Left lung (tissue), 10 donors: ENCODE data around the gene CCNYL1. TPM values are rescaled to one million over a fixed set of nuclear protein-coding genes. Genes with fewer than 3 reads are reported as not detected.

Experiments used
- ATAC-seq: fragments of 200-7000 bp; cut with Tn5 transposase; one replicate; pipeline ENCODE4 v1.9.1; 2020; ENCODE audit warnings: moderate library complexity
- DNase-seq, 4 donors: peaks; one replicate each; pipeline ENCODE4 v3.0.0-alpha.2; 2013 to 2020
- H3K27ac ChIP-seq, 2 donors: fragments of 200-600 bp; sonication (generic) in 1 of 2; one replicate each; pipeline versions ENCODE4 v1.5.0 to v1.8.0; 2020 to 2021
- H3K27me3 ChIP-seq, 2 donors: fragments of 200-600 bp; sonication (generic) in 1 of 2; one replicate each; pipeline versions ENCODE4 v1.5.0 to v1.8.0; 2020 to 2021
- H3K36me3 ChIP-seq, 2 donors: fragments of 200-600 bp; sonication (generic) in 1 of 2; one replicate each; pipeline versions ENCODE4 v1.5.0 to v1.8.0; 2020 to 2021
- H3K4me1 ChIP-seq, 2 donors: fragments of 200-600 bp; one replicate each; pipeline ENCODE4 v1.8.0; 2021
- H3K4me3 ChIP-seq, 2 donors: fragments of 200-600 bp; sonication (generic) in 1 of 2; one replicate each; pipeline versions ENCODE4 v1.5.0 to v1.8.0; 2020 to 2021; ENCODE audit warnings: mild to moderate bottlenecking in 1 of 2
- H3K9me3 ChIP-seq, 2 donors: fragments of 200-600 bp; sonication (generic) in 1 of 2; one replicate each; pipeline versions ENCODE4 v1.5.0 to v1.8.0; 2020 to 2021
- CTCF ChIP-seq, 2 donors: fragments of 200-600 bp; sonication (generic) in 1 of 2; IDR thresholded peaks; one replicate each; pipeline versions ENCODE4 v1.5.0 to v1.8.0; 2021; ENCODE audit warnings: antibody characterized with exemption in 2 of 2
- intact Hi-C, 2 donors: fragments of 100-400 bp; cut with DNase I; formaldehyde crosslinking; loops; one replicate each; pipeline versions ENCODE4 v1.11.2 to v1.14.2; 2022
- polyA plus RNA-seq, 6 donors: library from polyadenylated mRNA; unstranded; fragments of 120-200 nt; gene quantifications; one replicate each; pipeline ENCODE4 v1.2.1, GENCODE V29; 2013; ENCODE audit not compliant: insufficient read length in 6 of 6
- total RNA-seq, 2 donors: library from RNA; stranded (reverse); fragmentation: NEBNext Ultra II Directional; extraction: Animal tissue kit (Norgen Biotek cat#: 25700); gene quantifications; one replicate each; pipeline ENCODE4 v1.2.1, GENCODE V29; 2021
- donor health status: DM: no; HTN: yes; CAD: no.
- donor health status: DM: no; HTN: no; CAD: no.

The CCNYL1 gene
- total and polyA plus RNA-seq, 8 donors, result 18.8 to 33.2 (median 24.2) TPM

- peak; percentile 3 for ATAC-seq
- peak in 2 of 4 donors; percentile 49 to 62 for DNase-seq
- Histone ChIP-seq H3K36me3 (peaks cover 0 to 51% of the 10 kb centered on the region in 2 donors), H3K9me3 (no peaks in the 10 kb centered on the region), H3K4me3 (no peak overlapping the region), H3K27me3 (peaks cover 0 to 10% of the 10 kb centered on the region in 2 donors), H3K4me1 (peaks cover 1 to 56% of the 10 kb centered on the region in 2 donors), H3K27ac (peak overlapping the region in 1 of 2 donors; percentile 49)
- no peak for TF ChIP-seq CTCF (IDR thresholded peaks at IDR 0.05)
- intact Hi-C loops, result loop anchor here in 1 of 2 donors (10.0 kb wide), 2 partner anchors 209 to 269 kb away; no protein-coding TSS in a partner anchor
Observed at GRCh38 chr2:207765547-207765946, 54.1 kb downstream of the CCNYL1 start.

GRCh38 chr2:207766041-207766551, 54.7 kb downstream of the CCNYL1 start:
- DNase-seq, result no peak
- Histone ChIP-seq H3K27ac (peak overlapping the region in 1 of 2 donors; percentile 73), H3K4me1 (peaks cover 4 to 62% of the 10 kb centered on the region in 2 donors), H3K9me3 (no peaks in the 10 kb centered on the region), H3K27me3 (peaks cover 0 to 10% of the 10 kb centered on the region in 2 donors), H3K4me3 (peak overlapping the region in 1 of 2 donors; percentile 79), H3K36me3 (peaks cover 0 to 47% of the 10 kb centered on the region in 2 donors)
- intact Hi-C loops, result loop anchor here in 1 of 2 donors (10.0 kb wide), 2 partner anchors 209 to 269 kb away; no protein-coding TSS in a partner anchor
- no peak for ATAC-seq
- TF ChIP-seq CTCF (IDR thresholded peaks at IDR 0.05), result no peak

- intact Hi-C loops, result loop anchor here in 1 of 2 donors (10.0 kb wide), 2 partner anchors 208 to 268 kb away; no protein-coding TSS in a partner anchor
- peak overlapping the region; percentile 62 to 79 for H3K4me3 ChIP-seq
Observed at GRCh38 chr2:207766697-207767460, 55.4 kb downstream of the CCNYL1 start.

GRCh38 chr2:207767461-207768167, 56.2 kb downstream of the CCNYL1 start:
- peaks cover 4 to 70% of the 10 kb centered on the region in 2 donors for H3K4me1 ChIP-seq
- H3K9me3 ChIP-seq, result no peaks in the 10 kb centered on the region
- H3K27me3 ChIP-seq, result peaks cover 0 to 10% of the 10 kb centered on the region in 2 donors
- peak in 3 of 4 donors; percentile 46 to 86 (median 75) for DNase-seq
- peaks cover 0 to 34% of the 10 kb centered on the region in 2 donors for H3K36me3 ChIP-seq
- H3K27ac ChIP-seq, result peak overlapping the region; percentile 82 to 85
- peak; percentile 48 for ATAC-seq
- TF ChIP-seq CTCF (IDR thresholded peaks at IDR 0.05), result no peak
- peak overlapping the region; percentile 62 to 79 for H3K4me3 ChIP-seq
- intact Hi-C loops, result loop anchor here in 1 of 2 donors (10.0 kb wide), 2 partner anchors 207 to 267 kb away; no protein-coding TSS in a partner anchor

More at GRCh38 chr2:207766697-207767460, 55.4 kb downstream of the CCNYL1 start:
- ATAC-seq (no peak), DNase-seq (peak in 1 of 4 donors; percentile 81)
- H3K9me3 ChIP-seq, result no peaks in the 10 kb centered on the region
- H3K27me3 ChIP-seq, result peaks cover 0 to 10% of the 10 kb centered on the region in 2 donors
- H3K27ac ChIP-seq, result peak overlapping the region; percentile 37 to 73
- H3K36me3 ChIP-seq, result peaks cover 0 to 40% of the 10 kb centered on the region in 2 donors
- peaks cover 4 to 70% of the 10 kb centered on the region in 2 donors for H3K4me1 ChIP-seq
- TF ChIP-seq CTCF (IDR thresholded peaks at IDR 0.05), result no peak
